Placental epithelial cell (primary cell): Measurements from ENCODE around the gene LOXL4. TPM values are rescaled to one million over a fixed set of nuclear protein-coding genes. Genes with fewer than 3 reads are reported as not detected.

Experiments
- total RNA-seq: library from RNA; depleted of rRNA; stranded (reverse); fragments of >200 nt; gene quantifications from 2 replicates; pipeline ENCODE4 v1.2.3, GENCODE V29; 2012

The LOXL4 gene
- total RNA-seq: 3.8 and 5.5 TPM in 2 replicates

DNA sequence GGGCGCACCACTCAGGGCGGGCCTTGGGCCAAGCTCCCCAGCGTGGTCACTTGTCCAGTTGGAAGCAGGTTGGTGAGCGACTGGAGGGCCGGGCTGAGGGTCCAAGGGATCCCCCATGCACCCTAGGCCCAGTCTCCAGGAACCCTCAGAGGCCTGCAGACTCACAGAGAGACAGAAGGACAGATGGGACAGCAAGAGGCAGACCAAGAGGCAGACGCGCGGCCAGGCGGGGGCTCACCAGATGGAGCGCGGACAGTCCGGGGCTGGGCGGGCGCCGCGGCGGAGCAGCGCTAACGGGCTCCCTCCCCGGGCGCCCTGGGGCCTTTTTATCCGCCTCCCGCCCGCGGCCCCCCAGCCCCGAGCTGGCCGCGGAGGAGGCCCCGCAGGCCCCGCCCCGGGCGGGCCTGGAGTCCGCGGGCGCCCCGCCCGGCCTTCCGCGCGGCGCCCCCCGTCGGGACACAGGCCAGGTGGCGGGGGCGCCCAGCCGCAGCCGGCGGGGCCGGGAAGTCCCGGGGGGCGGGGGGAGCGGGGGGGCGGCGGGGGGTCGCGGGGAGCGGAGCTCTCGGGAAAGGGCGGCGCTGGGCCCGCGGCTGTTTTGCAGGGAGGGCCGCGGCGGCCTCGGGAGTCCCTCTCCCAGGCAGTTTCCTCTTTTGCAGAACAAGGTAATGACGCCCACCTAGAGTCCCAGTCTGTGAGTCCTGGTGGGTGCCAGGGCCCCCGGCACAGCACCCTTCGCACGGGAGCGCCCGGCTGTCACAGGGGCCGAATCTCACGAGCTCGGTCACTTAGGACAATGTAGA, at the start of gene LOXL4:
LOXL4 (minus strand) TSS at position 301 of the 800 bp plus-strand sequence. CDS start 5,175 bp downstream, outside the sequence.

Other genes with a start within 250 kb of the LOXL4 start
- 0.22 and 0.39 TPM in 2 replicates for gene CRTAC1, start 237.6 kb downstream of the LOXL4 start, total RNA-seq
- gene R3HCC1L, start 133.5 kb downstream of the LOXL4 start, total RNA-seq: 18.8 and 25.2 TPM in 2 replicates
- 5.0 and 9.4 TPM in 2 replicates for gene PYROXD2, start 147.0 kb upstream of the LOXL4 start, total RNA-seq
- gene HPS1, start 178.7 kb upstream of the LOXL4 start, total RNA-seq: 36.7 and 43.2 TPM in 2 replicates